HG03565 (cell line): Measurements from ENCODE around the gene MACROH2A1.

Source experiments
- ATAC-seq: cut with Tn5 transposase; IDR thresholded peaks from one replicate; pipeline ENCODE4 v1.9.1; 2021; ENCODE audit warnings: mild to moderate bottlenecking, moderate library complexity; ENCODE audit not compliant: unreplicated experiment

Gene MACROH2A1

GRCh38 chr5:135398855-135399793, at the start of gene MACROH2A1:
Gene MACROH2A1, minus strand, starts transcription at chr5:135399231. Its CDS starts 10,138 bp downstream, at chr5:135389093.
- peak; percentile 83 for ATAC-seq

- no peak for ATAC-seq
These were observed 49.2 kb upstream of the MACROH2A1 start for GRCh38 chr5:135448071-135448739.

- ATAC-seq, result no peak
These were observed 48.4 kb upstream of the MACROH2A1 start, which contains the start of gene DCANP1 for GRCh38 chr5:135447298-135447929. Gene DCANP1, minus strand, starts transcription at chr5:135447348. Its CDS starts 240 bp downstream, at chr5:135447108.

- ATAC-seq, result no peak
These were observed 47.6 kb upstream of the MACROH2A1 start for GRCh38 chr5:135446615-135447014.

GRCh38 chr5:135446206-135446605, 47.2 kb upstream of the MACROH2A1 start:
- no peak for ATAC-seq

GRCh38 chr5:135445306-135445985, 46.4 kb upstream of the MACROH2A1 start:
- ATAC-seq, result no peak

GRCh38 chr5:135444881-135445280, 45.9 kb upstream of the MACROH2A1 start:
- ATAC-seq, result no peak

- ATAC-seq, result no peak
These were observed 45.3 kb upstream of the MACROH2A1 start for GRCh38 chr5:135444360-135444759.

GRCh38 chr5:135443161-135443960, 44.3 kb upstream of the MACROH2A1 start:
- no peak for ATAC-seq

- ATAC-seq, result no peak
These were observed 43.6 kb upstream of the MACROH2A1 start for GRCh38 chr5:135442431-135443160.

- no peak for ATAC-seq
These were observed 42.9 kb upstream of the MACROH2A1 start for GRCh38 chr5:135441919-135442318.

GRCh38 chr5:135441350-135441831, 42.4 kb upstream of the MACROH2A1 start:
- no peak for ATAC-seq

GRCh38 chr5:135440916-135441315, 41.9 kb upstream of the MACROH2A1 start:
- no peak for ATAC-seq

GRCh38 chr5:135439231-135440205, 40.5 kb upstream of the MACROH2A1 start:
- no peak for ATAC-seq

GRCh38 chr5:135438636-135439221, 39.7 kb upstream of the MACROH2A1 start:
- no peak for ATAC-seq

- no peak for ATAC-seq
These were observed 38.9 kb upstream of the MACROH2A1 start for GRCh38 chr5:135437796-135438560.

GRCh38 chr5:135437422-135437795, 38.4 kb upstream of the MACROH2A1 start:
- ATAC-seq, result no peak
